ENCODE results near the gene LRTM2.

GRCh38 chr12:1883513-1883912 is 63.1 kb downstream of the LRTM2 start:
- TF ChIP-seq EZH2 (IDR thresholded peaks at IDR 0.05; ENCODE audit: borderline replicate concordance, low read length) = no peak
- TF ChIP-seq CTCF (conservative IDR thresholded peaks at IDR 0.05 in 1 of 2, IDR thresholded peaks at IDR 0.05 in 1 of 2; ENCODE audit: extremely low read depth in 1 of 2, insufficient read depth in 1 of 2, low read depth in 1 of 2, low read length in 2 of 2) = no peak

Data from mammary epithelial cell (primary cell).